ENCODE data around the gene XXYLT1. TPM values are rescaled to one million over a fixed set of nuclear protein-coding genes. Genes with fewer than 3 reads are reported as not detected.
A peak's percentile ranks its signal among the peaks of the same experiment; 100 is the strongest.

The XXYLT1 gene
- total and polyA plus RNA-seq, 2 of the 4 experiments (the other 2 are of a cell fraction) = 14.7 to 18.1 TPM

DNA sequence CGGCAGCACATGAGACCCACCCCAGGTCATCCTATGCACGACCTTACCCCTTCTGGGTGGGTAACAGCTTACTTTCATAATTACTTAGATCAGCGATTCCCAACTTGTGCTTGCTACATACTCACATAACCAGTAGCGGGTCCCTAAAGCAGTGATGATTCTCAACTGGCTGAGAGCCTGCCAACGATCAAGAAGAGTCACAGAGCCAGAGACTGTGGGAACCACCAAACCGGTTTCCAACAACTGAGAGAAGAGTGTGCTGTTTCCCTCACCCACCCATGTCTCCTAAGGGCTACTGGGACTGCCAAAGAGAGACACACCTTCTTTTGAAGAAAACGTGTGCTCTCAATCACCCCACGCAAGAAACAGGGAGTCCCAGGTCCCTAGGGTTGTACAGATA lies 12.0 kb upstream of the XXYLT1 start:
- no CpG with 5 or more reads among the region's 8 CpGs for WGBS, 2 experiments (ENCODE audit: extremely low coverage in 2 of 2, insufficient read length in 1 of 2)
- no peak overlapping the region for H4K5ac ChIP-seq (ENCODE audit: low read depth, low read length)
- H3K27me3 ChIP-seq (ENCODE audit: control insufficient read depth, insufficient read depth, low read length) = no peaks in the 10 kb centered on the region
- in situ Hi-C loops (cut with MboI; ENCODE audit: low sequenced_read_pairs) = no loop called here
- intact Hi-C loops (cut with micrococcal nuclease) = no loop called here
- H3K4ac ChIP-seq (ENCODE audit: low read depth, low read length) = peak overlapping the region; percentile 48
- H2BK15ac ChIP-seq (ENCODE audit: low read depth, low read length) = no peak overlapping the region
- peak overlapping the region; percentile 24 for H3K18ac ChIP-seq (ENCODE audit: low read depth, low read length)
- H3K9ac ChIP-seq (ENCODE audit: low read depth, low read length) = no peak overlapping the region
- peak overlapping the region; percentile 54; the same call in 1 of the 2 replicates for H2BK20ac ChIP-seq (ENCODE audit: low read depth, low read length)
- H3K9me1 ChIP-seq (ENCODE audit: insufficient read depth, low read length) = peaks cover 7% of the 10 kb centered on the region
- H4K8ac ChIP-seq (ENCODE audit: low read depth in 2 of 2, low read length in 2 of 2) = peak overlapping the region in 1 of 2 experiments; percentile 36; a peak in 1 of 4 replicates
- peak overlapping the region; percentile 6; the same call in 1 of the 2 replicates for H4K91ac ChIP-seq (ENCODE audit: insufficient read depth, low read depth, low read length)
- H3K23ac ChIP-seq (ENCODE audit: low read depth, low read length) = peak overlapping the region; percentile 81
- H2BK5ac ChIP-seq (ENCODE audit: low read depth, low read length, poor library complexity, severe bottlenecking) = no peak overlapping the region
- H2BK120ac ChIP-seq (ENCODE audit: low read depth, low read length) = peak overlapping the region; percentile 52; the same call in 1 of the 2 replicates
- peak overlapping the region; percentile 64; the same call in 1 of the 2 replicates for H3K4me2 ChIP-seq (ENCODE audit: low read depth, low read length)
- H4K20me1 ChIP-seq (ENCODE audit: insufficient read depth, low read length) = no peaks in the 10 kb centered on the region; the same call in 1 of the 2 replicates
- H3K36me3 ChIP-seq (ENCODE audit: control insufficient read depth, insufficient read depth, low read length) = peaks cover 8% of the 10 kb centered on the region
- no peak; the same call in 1 of the 2 replicates for ATAC-seq (ENCODE audit: low read depth)
- TF ChIP-seq, protein P1, sequence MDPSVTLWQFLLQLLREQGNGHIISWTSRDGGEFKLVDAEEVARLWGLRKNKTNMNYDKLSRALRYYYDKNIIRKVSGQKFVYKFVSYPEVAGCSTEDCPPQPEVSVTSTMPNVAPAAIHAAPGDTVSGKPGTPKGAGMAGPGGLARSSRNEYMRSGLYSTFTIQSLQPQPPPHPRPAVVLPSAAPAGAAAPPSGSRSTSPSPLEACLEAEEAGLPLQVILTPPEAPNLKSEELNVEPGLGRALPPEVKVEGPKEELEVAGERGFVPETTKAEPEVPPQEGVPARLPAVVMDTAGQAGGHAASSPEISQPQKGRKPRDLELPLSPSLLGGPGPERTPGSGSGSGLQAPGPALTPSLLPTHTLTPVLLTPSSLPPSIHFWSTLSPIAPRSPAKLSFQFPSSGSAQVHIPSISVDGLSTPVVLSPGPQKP (IDR thresholded peaks at IDR 0.05; ENCODE audit: borderline replicate concordance, low read depth, low read length) = no peak
- TF ChIP-seq POLR2A (IDR thresholded peaks at IDR 0.05; ENCODE audit: low read depth, low read length) (no peak), MAZ (IDR thresholded peaks at IDR 0.05; ENCODE audit: borderline replicate concordance, low read depth, low read length) (no peak), CEBPB (IDR thresholded peaks at IDR 0.05; ENCODE audit: low read depth, low read length) (no peak), RFX5 (IDR thresholded peaks at IDR 0.05; ENCODE audit: low read depth, low read length) (no peak), CHD1 (IDR thresholded peaks at IDR 0.05; ENCODE audit: low read depth, low read length) (no peak), NFE2L2 (IDR thresholded peaks at IDR 0.05; ENCODE audit: low read depth, low read length) (no peak), BHLHE40 (IDR thresholded peaks at IDR 0.05; ENCODE audit: low read depth, low read length) (no peak), FOS (IDR thresholded peaks at IDR 0.05; ENCODE audit: low read depth, low read length) (no peak), RAD21 (IDR thresholded peaks at IDR 0.05; ENCODE audit: low read length) (no peak), MAFK (IDR thresholded peaks at IDR 0.05; ENCODE audit: low read depth, low read length) (no peak), MXI1 (IDR thresholded peaks at IDR 0.05; ENCODE audit: borderline replicate concordance, low read depth, low read length) (no peak), SMC3 (IDR thresholded peaks at IDR 0.05; ENCODE audit: low read depth, low read length) (no peak)
- TF ChIP-seq, protein P2, sequence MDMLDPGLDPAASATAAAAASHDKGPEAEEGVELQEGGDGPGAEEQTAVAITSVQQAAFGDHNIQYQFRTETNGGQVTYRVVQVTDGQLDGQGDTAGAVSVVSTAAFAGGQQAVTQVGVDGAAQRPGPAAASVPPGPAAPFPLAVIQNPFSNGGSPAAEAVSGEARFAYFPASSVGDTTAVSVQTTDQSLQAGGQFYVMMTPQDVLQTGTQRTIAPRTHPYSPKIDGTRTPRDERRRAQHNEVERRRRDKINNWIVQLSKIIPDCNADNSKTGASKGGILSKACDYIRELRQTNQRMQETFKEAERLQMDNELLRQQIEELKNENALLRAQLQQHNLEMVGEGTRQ (IDR thresholded peaks at IDR 0.05; ENCODE audit: low read depth, low read length) = no peak
- TF ChIP-seq, protein P3, sequence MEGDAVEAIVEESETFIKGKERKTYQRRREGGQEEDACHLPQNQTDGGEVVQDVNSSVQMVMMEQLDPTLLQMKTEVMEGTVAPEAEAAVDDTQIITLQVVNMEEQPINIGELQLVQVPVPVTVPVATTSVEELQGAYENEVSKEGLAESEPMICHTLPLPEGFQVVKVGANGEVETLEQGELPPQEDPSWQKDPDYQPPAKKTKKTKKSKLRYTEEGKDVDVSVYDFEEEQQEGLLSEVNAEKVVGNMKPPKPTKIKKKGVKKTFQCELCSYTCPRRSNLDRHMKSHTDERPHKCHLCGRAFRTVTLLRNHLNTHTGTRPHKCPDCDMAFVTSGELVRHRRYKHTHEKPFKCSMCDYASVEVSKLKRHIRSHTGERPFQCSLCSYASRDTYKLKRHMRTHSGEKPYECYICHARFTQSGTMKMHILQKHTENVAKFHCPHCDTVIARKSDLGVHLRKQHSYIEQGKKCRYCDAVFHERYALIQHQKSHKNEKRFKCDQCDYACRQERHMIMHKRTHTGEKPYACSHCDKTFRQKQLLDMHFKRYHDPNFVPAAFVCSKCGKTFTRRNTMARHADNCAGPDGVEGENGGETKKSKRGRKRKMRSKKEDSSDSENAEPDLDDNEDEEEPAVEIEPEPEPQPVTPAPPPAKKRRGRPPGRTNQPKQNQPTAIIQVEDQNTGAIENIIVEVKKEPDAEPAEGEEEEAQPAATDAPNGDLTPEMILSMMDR (conservative IDR thresholded peaks at IDR 0.05; ENCODE audit: low read depth, low read length) = no peak
- no peak for DNase-seq
- H3K27ac ChIP-seq (ENCODE audit: insufficient read depth, low read length) = no peak overlapping the region
- BruUV-seq (replicated peaks) = no TSS peak
- dilution Hi-C loops (cut with HindIII; ENCODE audit: low sequenced_read_pairs, unreplicated experiment) = no loop called here
- H3K4me3 ChIP-seq (ENCODE audit: insufficient read depth, low read depth, low read length) = no peak overlapping the region
- H3K4me1 ChIP-seq (ENCODE audit: control insufficient read depth, insufficient read depth, low read length) = peaks cover 8% of the 10 kb centered on the region
- no peak overlapping the region for H3K56ac ChIP-seq (ENCODE audit: extremely low read depth, insufficient read depth, low read length)
- no peaks in the 10 kb centered on the region for H3K9me3 ChIP-seq (ENCODE audit: control insufficient read depth, insufficient read depth, low read length)
- peaks cover 0 to 4% of the 10 kb centered on the region in 2 experiments; a peak in 1 of 4 replicates for H3K79me1 ChIP-seq (ENCODE audit: low read depth in 1 of 2, low read length in 2 of 2)
- H3K14ac ChIP-seq (replicated peaks; ENCODE audit: low read depth, low read length) = no peak overlapping the region
- ChIA-PET CTCF (interaction anchor here (1.4 kb wide), 1 partner anchor 12 kb away, joined by 4 read pairs; the partner anchor contains the start of gene XXYLT1), POLR2A (ENCODE audit: unreplicated experiment) (no interaction called here)
- H2AK5ac ChIP-seq (ENCODE audit: low read depth, low read length) = 0 out of 2 replicates have a peak overlapping the region, but pooled peaks have one; percentile 45
- H2AFZ ChIP-seq (replicated peaks; ENCODE audit: low read length, poor library complexity) = no peak overlapping the region
- no peak overlapping the region for H2AK9ac ChIP-seq (replicated peaks; ENCODE audit: low read depth, low read length, poor library complexity)

Data from IMR-90 (cell line).